ENCODE data around the gene AIFM2. TPM values are rescaled to one million over a fixed set of nuclear protein-coding genes. Genes with fewer than 3 reads are reported as not detected.

Gene AIFM2
- total RNA-seq, 1 donor from 2014 or later, result 10.6 TPM

DNA sequence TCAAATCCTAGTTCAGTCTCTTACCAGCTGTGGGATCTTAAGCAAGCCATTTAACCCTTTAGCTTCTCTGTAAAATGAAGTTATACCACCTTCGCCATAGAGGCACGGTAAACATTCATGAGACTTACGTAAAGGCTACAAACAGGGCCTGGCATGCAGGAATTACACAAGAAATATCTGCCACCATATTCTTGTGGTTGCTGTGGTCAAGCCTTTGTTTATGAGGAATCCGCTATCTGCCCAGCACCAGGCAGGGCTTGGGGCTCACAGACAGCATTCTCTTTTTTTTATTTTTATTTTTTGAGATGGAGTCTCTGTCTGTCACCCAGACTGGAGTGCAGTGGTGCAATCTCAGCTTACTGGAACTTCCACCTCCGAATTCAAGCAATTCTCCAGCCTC, 9.9 kb downstream of the AIFM2 start:
- peaks cover 0 to 5% of the 10 kb centered on the region in 2 donors for H3K36me3 ChIP-seq
- DNase-seq (ENCODE audit: extremely low spot score in 2 of 2), result no peak
- intact Hi-C loops (cut with DNase I), result no loop called here
- no peaks in the 10 kb centered on the region for H3K9me3 ChIP-seq
- no peaks in the 10 kb centered on the region for H3K4me1 ChIP-seq
- no peaks in the 10 kb centered on the region for H3K27me3 ChIP-seq
- no peak overlapping the region for H3K4me3 ChIP-seq
- H3K27ac ChIP-seq, result no peak overlapping the region
- TF ChIP-seq POLR2A (IDR thresholded peaks at IDR 0.05) (no peak), POLR2AphosphoS5 (IDR thresholded peaks at IDR 0.05; ENCODE audit: insufficient read depth in 1 of 2, low read depth in 1 of 2) (no peak)
- TF ChIP-seq, protein P1, sequence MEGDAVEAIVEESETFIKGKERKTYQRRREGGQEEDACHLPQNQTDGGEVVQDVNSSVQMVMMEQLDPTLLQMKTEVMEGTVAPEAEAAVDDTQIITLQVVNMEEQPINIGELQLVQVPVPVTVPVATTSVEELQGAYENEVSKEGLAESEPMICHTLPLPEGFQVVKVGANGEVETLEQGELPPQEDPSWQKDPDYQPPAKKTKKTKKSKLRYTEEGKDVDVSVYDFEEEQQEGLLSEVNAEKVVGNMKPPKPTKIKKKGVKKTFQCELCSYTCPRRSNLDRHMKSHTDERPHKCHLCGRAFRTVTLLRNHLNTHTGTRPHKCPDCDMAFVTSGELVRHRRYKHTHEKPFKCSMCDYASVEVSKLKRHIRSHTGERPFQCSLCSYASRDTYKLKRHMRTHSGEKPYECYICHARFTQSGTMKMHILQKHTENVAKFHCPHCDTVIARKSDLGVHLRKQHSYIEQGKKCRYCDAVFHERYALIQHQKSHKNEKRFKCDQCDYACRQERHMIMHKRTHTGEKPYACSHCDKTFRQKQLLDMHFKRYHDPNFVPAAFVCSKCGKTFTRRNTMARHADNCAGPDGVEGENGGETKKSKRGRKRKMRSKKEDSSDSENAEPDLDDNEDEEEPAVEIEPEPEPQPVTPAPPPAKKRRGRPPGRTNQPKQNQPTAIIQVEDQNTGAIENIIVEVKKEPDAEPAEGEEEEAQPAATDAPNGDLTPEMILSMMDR (IDR thresholded peaks at IDR 0.05), result no peak

DNA sequence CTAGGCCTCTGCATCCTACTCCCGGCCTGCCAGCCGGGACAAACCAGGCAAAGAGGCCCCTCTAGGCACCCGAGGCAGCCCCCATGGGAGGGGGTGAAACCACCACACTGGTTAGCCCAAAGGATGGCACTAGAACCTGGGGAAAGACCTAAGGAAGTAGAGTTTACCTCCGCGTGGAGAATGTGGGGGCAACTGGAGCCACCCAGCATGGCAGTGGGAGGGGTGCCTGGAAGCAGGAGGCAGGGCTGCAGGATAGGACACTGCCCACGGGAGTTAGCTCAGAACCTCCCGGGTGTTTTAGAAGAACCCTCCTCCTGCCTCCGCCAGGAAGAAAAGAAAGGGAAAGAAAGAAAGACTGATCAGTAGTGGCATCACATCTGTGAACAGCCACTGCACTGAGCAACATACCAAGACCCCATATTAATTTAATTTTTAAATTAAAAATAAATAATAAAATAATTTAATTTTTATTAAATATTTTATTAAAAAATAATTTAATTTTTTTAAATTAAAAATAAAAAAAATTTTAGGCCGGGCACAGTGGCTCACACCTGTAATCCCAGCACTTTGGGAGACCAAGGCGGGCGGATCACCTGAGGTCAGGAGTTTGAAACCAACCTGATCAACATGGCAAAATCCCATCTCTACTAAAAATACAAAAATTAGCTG, 11.2 kb downstream of the AIFM2 start:
- intact Hi-C loops (cut with DNase I), result no loop called here
- Histone ChIP-seq H3K4me1 (no peaks in the 10 kb centered on the region), H3K4me3 (no peak overlapping the region), H3K27me3 (no peaks in the 10 kb centered on the region), H3K27ac (no peak overlapping the region), H3K36me3 (peaks cover 0 to 5% of the 10 kb centered on the region in 2 donors), H3K9me3 (no peaks in the 10 kb centered on the region)
- TF ChIP-seq, protein P1 (IDR thresholded peaks at IDR 0.05), result no peak
- no peak for TF ChIP-seq POLR2A (IDR thresholded peaks at IDR 0.05)
- no peak for TF ChIP-seq POLR2AphosphoS5 (IDR thresholded peaks at IDR 0.05; ENCODE audit: insufficient read depth in 1 of 2, low read depth in 1 of 2)
- DNase-seq (ENCODE audit: extremely low spot score in 2 of 2), result no peak

DNA sequence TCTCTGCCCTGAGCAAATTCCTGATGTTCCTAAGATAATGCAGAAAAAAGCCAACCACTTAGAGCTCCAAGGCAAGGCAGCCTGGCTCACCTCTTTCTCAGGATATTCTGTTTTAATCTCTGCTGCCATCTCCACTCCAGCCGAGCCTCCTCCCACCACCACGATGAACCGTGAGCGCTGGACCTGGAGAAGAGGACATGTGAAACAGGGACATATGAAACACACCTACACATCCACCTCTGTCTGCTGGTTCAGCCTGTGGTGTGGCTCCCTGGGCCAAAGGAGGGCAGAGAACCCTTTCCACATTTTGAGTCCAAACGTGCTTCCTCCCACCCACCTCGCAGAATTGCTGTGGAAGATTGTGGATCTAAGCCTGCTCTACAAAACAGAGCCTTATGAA, 12.2 kb downstream of the AIFM2 start:
- intact Hi-C loops (cut with DNase I), result no loop called here
- no peak for DNase-seq (ENCODE audit: extremely low spot score in 2 of 2)
- no peak for TF ChIP-seq POLR2A (IDR thresholded peaks at IDR 0.05)
- TF ChIP-seq POLR2AphosphoS5 (IDR thresholded peaks at IDR 0.05; ENCODE audit: insufficient read depth in 1 of 2, low read depth in 1 of 2), result no peak
- TF ChIP-seq, protein P1 (IDR thresholded peaks at IDR 0.05), result no peak
- H3K36me3 ChIP-seq, result peaks cover 0 to 5% of the 10 kb centered on the region in 2 donors
- no peak overlapping the region for H3K27ac ChIP-seq
- no peak overlapping the region for H3K4me3 ChIP-seq
- no peaks in the 10 kb centered on the region for H3K9me3 ChIP-seq
- H3K4me1 ChIP-seq, result no peaks in the 10 kb centered on the region
- no peaks in the 10 kb centered on the region for H3K27me3 ChIP-seq

DNA sequence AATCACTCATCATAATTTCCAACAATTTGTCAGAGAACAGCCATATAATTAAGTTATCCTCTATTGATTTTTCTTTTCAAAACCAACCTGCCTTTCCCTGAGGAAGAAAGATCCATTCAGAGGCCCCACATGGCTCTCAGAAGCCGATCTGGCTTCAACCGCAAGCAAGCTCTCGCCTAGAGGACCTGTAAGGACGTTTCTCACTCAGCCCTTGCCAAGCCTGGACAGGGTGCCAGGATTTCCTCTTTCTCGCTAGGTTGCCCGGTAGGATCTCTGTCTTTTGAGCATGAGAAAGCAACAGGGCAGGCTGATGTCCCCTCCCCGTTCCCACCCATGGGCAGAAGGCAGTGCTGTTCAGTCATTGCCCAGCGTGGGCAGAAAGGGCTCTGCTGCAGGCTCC, 13.0 kb downstream of the AIFM2 start:
- H3K27me3 ChIP-seq, result no peaks in the 10 kb centered on the region
- H3K4me3 ChIP-seq, result no peak overlapping the region
- TF ChIP-seq POLR2A (IDR thresholded peaks at IDR 0.05) (no peak), POLR2AphosphoS5 (IDR thresholded peaks at IDR 0.05; ENCODE audit: insufficient read depth in 1 of 2, low read depth in 1 of 2) (no peak)
- TF ChIP-seq, protein P1 (IDR thresholded peaks at IDR 0.05), result no peak
- no peaks in the 10 kb centered on the region for H3K4me1 ChIP-seq
- H3K9me3 ChIP-seq, result no peaks in the 10 kb centered on the region
- peaks cover 0 to 5% of the 10 kb centered on the region in 2 donors for H3K36me3 ChIP-seq
- DNase-seq (ENCODE audit: extremely low spot score in 2 of 2), result no peak
- intact Hi-C loops (cut with DNase I), result no loop called here
- H3K27ac ChIP-seq, result no peak overlapping the region

DNA sequence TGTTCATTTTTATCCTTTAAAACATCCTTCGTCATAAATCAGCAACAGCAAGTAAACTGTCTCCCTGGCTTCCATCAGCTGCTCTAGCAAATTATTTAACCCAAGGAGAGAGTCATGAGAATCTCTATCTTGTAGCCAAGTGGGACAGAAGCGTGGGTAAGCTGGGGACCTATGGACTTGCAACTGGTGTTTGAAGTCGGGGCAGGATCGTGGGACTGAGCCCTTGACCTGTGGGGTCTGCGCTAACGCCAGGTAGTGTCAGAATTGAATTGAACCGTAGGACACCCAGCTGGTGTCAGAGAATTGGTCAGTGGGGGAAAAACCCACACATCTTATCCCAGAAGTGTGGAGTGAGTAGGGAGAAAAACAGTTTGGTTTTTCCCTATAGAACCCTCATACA, 13.4 kb downstream of the AIFM2 start:
- H3K9me3 ChIP-seq, result no peaks in the 10 kb centered on the region
- H3K27ac ChIP-seq, result no peak overlapping the region
- H3K4me1 ChIP-seq, result no peaks in the 10 kb centered on the region
- intact Hi-C loops (cut with DNase I), result no loop called here
- no peaks in the 10 kb centered on the region for H3K27me3 ChIP-seq
- TF ChIP-seq POLR2A (IDR thresholded peaks at IDR 0.05) (no peak), POLR2AphosphoS5 (IDR thresholded peaks at IDR 0.05; ENCODE audit: insufficient read depth in 1 of 2, low read depth in 1 of 2) (no peak)
- TF ChIP-seq, protein P1 (IDR thresholded peaks at IDR 0.05), result no peak
- DNase-seq (ENCODE audit: extremely low spot score in 2 of 2), result no peak
- H3K4me3 ChIP-seq, result no peak overlapping the region
- peaks cover 0 to 7% of the 10 kb centered on the region in 2 donors for H3K36me3 ChIP-seq
